Ishikawa (cell line): ENCODE measurements around the gene COP1.

ENCODE experiments used
- CEBPB ChIP-seq: IDR thresholded peaks from 2 replicates; pipeline ENCODE4 v1.6.1; 2012
- CREB1 ChIP-seq: IDR thresholded peaks from 2 replicates; pipeline ENCODE4 v1.6.1; 2012; ENCODE audit warnings: low read depth
- EGR1 ChIP-seq: IDR thresholded peaks from 2 replicates; pipeline ENCODE4 v1.6.1; 2012
- EP300 ChIP-seq: IDR thresholded peaks from 2 replicates; pipeline ENCODE4 v1.6.1; 2012; ENCODE audit warnings: borderline replicate concordance
- FOXM1 ChIP-seq: IDR thresholded peaks from 2 replicates; pipeline ENCODE4 v1.6.1; 2012; ENCODE audit warnings: low read depth, borderline replicate concordance
- MAX ChIP-seq: IDR thresholded peaks from 2 replicates; pipeline ENCODE4 v1.6.1; 2012
- NFIC ChIP-seq: IDR thresholded peaks from 2 replicates; pipeline ENCODE4 v1.6.1; 2012
- RAD21 ChIP-seq: IDR thresholded peaks from 2 replicates; pipeline ENCODE4 v1.6.1; 2012; ENCODE audit warnings: low read depth
- REST ChIP-seq: IDR thresholded peaks from 2 replicates; pipeline ENCODE4 v1.6.1; 2012; ENCODE audit warnings: low read depth, mild to moderate bottlenecking
- TAF1 ChIP-seq: IDR thresholded peaks from 2 replicates; pipeline ENCODE4 v1.6.1; 2012; ENCODE audit warnings: low read depth, mild to moderate bottlenecking
- TCF12 ChIP-seq: IDR thresholded peaks from 2 replicates; pipeline ENCODE4 v1.6.1; 2012; ENCODE audit warnings: low read depth
- TEAD4 ChIP-seq: IDR thresholded peaks from 2 replicates; pipeline ENCODE4 v1.6.1; 2012
- USF1 ChIP-seq: IDR thresholded peaks from 2 replicates; pipeline ENCODE4 v1.6.1; 2012
- YY1 ChIP-seq: IDR thresholded peaks from 2 replicates; pipeline ENCODE4 v1.6.1; 2012; ENCODE audit warnings: low read depth
- ZBTB7A ChIP-seq: IDR thresholded peaks from 2 replicates; pipeline ENCODE4 v1.6.1; 2012; ENCODE audit warnings: low read depth

COP1 gene

GRCh38 chr1:176195547-176195946, 11.5 kb downstream of the COP1 start:
- no peak for TF ChIP-seq YY1
- no peak for TF ChIP-seq FOXM1
- no peak for TF ChIP-seq CREB1
- no peak for TF ChIP-seq RAD21
- no peak for TF ChIP-seq MAX

DNA sequence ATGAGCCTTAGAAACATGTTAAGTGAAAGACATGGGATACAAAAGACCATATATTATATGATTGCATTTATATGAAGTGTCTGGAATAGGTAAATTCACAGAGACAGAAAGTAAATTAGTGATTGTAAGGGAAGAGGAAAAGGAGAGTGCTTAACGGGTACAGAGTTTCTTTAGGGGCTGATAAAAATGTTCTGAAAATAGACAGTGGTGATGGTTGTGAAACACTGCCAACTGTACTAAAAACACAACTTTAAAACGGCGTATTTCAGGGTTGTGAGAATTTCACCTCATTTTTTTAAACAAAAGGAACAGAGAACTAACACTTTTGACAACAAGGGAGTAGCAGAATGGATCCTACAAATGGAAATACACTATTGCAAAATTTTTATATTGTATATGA, 13.4 kb downstream of the COP1 start:
- no peak for TF ChIP-seq EGR1
- TF ChIP-seq TEAD4: no peak
- no peak for TF ChIP-seq CREB1
- no peak for TF ChIP-seq CEBPB
- TF ChIP-seq NFIC: no peak
- TF ChIP-seq EP300: no peak
- TF ChIP-seq USF1: no peak
- TF ChIP-seq TAF1: no peak
- no peak for TF ChIP-seq TCF12
- no peak for TF ChIP-seq ZBTB7A
- TF ChIP-seq FOXM1: no peak
- no peak for TF ChIP-seq YY1
- no peak for TF ChIP-seq MAX
- TF ChIP-seq RAD21: no peak

DNA sequence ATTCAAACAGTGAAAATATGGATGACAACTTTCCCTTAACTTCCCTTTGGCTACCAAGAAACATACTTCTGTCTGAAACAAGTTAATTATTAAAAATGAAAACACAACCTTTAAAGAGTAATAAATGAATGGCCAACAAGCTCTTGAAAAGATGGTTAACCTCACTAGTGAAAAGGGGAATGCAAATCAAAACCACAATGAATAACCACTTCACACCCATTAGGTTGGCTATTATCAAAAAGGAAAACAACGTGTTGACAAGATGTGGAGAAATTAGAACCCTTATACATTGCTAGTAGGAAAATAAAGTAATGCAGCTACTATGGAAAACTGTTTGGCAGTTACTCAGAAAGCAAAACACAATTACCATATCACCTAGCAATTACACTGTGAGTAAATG, 14.1 kb downstream of the COP1 start:
- TF ChIP-seq YY1 (no peak), TAF1 (no peak), ZBTB7A (no peak), RAD21 (no peak)

- TF ChIP-seq NFIC: no peak
- TF ChIP-seq FOXM1: no peak
- TF ChIP-seq EP300: no peak
- TF ChIP-seq CREB1: no peak
- no peak for TF ChIP-seq TEAD4
- TF ChIP-seq USF1: no peak
Observed at GRCh38 chr1:176188604-176189003, 18.5 kb downstream of the COP1 start.

DNA sequence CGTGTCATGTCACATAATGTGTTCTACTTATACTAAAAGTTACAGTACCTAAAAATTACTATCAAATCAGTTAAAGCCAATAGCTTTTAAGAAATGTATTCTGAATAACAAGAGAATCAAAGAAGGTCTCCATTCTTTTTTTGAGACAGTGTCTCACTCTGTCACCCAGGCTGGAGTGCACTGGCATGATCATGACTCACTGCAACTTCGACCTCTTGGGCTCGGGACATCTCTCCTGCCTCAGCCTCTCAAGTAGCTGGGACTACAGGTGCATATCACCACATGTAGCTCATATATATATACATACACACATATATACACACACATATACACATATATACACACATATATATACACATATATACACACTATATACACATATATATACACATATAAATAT, 20.1 kb downstream of the COP1 start:
- TF ChIP-seq TCF12: no peak

GRCh38 chr1:176183618-176184017, 23.5 kb downstream of the COP1 start:
- no peak for TF ChIP-seq YY1

DNA sequence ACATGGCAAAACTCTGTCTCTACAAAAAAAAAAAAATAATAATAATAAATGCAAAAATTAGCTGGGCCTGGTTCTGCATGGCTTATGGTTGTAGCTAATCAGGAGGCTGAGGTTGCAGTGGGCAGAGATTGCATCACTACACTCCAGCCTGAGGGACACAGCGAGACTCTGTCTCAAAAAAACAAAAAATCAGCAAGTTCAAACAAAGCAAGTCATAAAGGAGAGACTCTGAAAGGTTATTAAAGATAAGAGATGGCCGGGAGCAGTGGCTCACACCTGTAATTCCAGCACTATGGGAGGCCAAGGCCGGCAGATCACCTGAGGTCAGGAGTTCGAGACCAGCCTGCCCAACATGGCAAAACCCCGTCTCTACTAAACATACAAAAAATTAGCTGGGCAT, 28.8 kb downstream of the COP1 start:
- TF ChIP-seq RAD21 (no peak), CREB1 (no peak), REST (no peak), EP300 (no peak), CEBPB (0 out of 2 replicates have a peak, but pooled peaks have one; percentile 9), FOXM1 (no peak)

DNA sequence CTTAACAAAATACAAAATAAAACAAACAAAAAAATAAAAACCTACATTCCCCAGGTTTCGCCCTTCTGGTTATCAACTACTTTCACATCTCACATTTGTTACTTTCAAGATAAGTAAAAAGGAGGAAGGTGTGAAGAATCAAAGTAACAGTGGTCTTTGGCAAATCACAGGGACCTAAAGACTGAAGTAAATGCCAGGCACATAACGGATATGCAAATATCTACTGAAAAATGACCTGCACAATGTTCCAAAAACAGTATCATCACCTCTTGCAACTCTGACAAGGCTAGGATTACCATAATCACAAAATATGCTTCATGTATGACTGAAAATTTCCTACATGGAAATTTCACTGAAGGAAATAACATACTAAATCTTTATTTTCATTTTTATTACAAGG, 29.3 kb downstream of the COP1 start:
- TF ChIP-seq TEAD4 (no peak), FOXM1 (no peak), MAX (no peak), CEBPB (no peak), NFIC (no peak), EGR1 (no peak), YY1 (no peak), ZBTB7A (no peak), EP300 (no peak), TCF12 (no peak), TAF1 (no peak), CREB1 (no peak), REST (no peak), USF1 (no peak), RAD21 (no peak)
